GM21619 (cell line): ENCODE data around the gene LRRC52.

ENCODE experiments used
- ATAC-seq: cut with Tn5 transposase; IDR thresholded peaks from one replicate; pipeline ENCODE4 v1.9.1; 2021; ENCODE audit not compliant: unreplicated experiment

The LRRC52 gene, protein sequence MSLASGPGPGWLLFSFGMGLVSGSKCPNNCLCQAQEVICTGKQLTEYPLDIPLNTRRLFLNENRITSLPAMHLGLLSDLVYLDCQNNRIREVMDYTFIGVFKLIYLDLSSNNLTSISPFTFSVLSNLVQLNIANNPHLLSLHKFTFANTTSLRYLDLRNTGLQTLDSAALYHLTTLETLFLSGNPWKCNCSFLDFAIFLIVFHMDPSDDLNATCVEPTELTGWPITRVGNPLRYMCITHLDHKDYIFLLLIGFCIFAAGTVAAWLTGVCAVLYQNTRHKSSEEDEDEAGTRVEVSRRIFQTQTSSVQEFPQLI

DNA sequence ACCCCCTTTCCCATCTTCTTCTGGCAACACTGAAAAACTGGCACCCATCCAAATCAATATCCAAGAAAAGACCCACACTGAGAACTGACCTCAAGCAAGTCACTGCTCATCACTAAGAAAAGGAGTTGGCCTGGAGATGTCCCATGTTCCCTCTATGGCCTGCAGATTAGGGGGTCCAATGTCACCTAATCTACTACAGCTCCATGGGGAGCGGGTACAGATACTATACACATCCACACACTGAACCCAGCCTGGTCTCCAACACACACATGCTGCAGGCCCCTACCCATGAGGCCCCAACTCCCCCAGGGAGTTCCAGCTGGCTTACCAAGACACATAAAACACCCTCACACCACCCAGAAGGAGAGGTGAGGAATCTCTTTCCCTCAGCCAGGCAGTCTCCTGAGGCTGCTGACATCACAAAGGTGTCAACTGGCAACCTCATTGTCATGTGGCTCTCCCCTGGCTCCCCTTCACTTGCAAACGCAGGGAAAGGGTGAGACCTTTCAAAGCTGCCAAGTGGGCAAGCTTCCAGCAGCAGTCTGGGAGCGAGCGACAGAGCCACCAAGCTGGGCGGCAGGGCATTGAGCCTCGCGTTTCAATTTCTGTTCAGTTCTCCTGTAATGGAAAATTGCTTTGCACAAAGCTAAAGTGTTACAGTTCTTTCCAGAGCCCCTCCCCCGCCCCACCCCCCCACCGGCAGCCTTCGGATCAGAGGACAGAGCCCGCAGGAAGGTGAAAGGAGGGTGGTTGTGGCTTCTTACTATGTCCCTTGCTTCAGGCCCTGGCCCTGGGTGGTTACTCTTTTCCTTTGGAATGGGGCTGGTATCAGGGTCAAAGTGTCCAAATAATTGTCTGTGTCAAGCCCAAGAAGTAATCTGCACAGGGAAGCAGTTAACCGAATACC, at the start of gene LRRC52:
Gene LRRC52 (plus strand): TSS at position 469 of the 907 bp plus-strand sequence. CDS start 297 bp downstream, at position 766.
- no peak for ATAC-seq

DNA sequence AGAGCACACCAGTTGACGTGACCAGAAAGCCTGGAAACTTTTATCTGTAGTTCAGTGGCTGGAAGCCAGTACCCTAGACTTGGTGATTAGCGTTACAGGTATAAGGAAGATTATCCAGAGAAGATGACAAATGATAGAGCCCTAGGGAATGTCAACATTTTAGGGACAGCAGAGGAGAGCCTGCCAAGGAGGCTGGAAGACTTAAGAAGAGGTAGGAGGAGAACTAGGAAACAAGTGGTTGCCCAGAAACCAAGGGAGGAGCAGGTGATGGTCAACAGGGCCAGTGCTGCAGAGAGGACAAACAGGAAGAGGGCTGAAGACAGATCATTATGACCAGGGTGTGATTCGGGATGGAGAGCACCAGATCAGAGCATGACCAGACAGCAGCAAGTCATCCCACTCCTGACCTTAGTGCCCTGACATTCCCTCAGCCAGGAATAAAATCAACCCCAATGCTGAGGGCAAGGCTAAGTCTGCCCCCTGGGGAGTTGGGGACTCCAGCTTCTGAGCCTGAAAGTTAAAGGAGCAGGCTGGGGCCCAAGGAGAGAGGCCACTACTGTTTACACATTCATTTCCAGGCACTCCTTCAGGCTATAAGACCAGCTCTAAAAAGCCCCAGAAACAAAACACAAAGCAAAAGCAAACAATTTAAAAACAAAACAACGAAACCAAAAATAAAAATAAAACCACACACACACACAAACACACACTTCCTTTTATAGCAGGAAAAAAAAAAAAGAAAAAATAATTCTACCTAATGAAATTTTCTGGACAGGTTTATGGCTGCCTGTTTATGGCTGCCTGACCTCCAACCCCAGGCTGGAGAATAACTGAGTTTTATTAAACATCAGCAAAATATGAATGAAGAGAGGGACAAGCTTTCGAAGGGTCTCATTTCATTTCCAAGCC, 48.6 kb upstream of the LRRC52 start:
- no peak for ATAC-seq

GRCh38 chr1:165495858-165496205, 48.0 kb upstream of the LRRC52 start:
- no peak for ATAC-seq

GRCh38 chr1:165496501-165496900, 47.3 kb upstream of the LRRC52 start:
- ATAC-seq, result no peak

DNA sequence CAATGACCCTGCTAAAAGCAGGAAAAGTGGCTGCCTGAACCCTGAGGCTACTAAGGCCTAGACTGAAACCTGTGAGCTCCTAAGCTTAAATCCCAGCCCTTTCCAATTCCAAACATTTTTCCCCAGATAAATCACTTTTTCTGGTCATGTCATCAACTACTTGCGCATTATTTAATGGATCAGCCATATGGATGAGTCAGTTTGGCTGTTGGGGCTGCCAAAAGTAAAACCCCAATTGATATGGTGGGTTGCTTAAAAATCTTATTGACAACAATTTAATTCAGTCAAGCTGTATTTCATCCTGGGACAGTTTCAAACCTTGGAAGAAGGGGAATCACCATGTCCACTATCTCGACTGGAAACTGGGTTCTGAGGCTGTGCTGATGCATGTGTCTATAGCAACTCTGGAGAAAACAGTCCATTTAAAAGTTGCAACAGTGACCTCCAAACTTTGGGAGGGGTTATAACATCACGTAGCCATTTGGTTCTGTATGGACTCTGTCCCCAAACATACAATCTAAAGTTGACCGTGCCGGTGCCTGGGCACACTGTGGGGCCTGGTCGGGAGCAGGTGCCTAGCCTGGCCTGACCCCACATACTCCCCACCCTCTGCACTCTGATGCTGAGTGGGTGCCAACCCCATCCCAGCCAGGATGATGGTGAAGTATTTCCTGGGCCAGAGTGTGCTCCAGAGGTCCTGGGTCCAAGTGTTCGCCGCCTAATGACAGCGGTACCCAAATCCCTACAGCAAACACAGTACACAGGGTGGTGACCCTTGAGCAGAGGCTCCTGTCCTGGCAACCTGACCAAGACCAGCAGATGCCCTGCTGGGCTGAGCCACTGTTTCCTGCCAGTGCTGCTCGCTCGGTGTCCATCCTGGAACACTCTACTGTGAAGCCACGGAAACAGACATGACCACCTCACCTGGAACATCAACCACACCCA, 46.5 kb upstream of the LRRC52 start:
- no peak for ATAC-seq

DNA sequence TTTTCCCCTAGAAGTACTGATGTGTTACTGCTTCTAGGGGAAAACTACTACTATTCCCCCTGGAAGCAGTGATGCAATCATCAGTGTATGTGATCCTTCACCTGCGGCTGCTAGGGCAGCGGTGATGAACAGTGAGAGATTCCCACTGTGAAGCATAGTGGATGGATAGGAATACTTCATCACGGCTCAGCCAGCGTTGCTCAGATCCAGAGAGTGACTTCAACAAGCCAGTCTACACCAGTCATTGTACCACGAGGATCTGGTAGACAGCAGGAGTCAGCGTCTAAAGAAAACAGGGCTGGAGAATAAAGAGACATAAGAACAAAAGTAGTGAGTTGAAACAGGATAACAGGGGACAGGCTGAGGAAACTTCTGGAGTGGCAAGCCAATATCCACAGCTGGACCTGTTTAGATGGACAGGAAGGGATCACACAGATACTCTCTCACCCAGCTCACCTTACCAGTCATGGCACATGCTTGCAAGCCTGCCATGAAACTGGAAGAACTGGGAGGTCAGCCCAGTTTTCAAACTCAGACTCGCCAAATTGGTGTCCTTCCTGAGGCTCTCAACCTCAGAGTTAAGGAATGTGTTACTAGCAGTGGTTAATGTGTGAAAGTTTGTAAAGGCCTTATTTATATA, 42.4 kb upstream of the LRRC52 start:
- no peak for ATAC-seq

- ATAC-seq, result no peak
These were observed 41.8 kb upstream of the LRRC52 start for GRCh38 chr1:165501970-165502348.

DNA sequence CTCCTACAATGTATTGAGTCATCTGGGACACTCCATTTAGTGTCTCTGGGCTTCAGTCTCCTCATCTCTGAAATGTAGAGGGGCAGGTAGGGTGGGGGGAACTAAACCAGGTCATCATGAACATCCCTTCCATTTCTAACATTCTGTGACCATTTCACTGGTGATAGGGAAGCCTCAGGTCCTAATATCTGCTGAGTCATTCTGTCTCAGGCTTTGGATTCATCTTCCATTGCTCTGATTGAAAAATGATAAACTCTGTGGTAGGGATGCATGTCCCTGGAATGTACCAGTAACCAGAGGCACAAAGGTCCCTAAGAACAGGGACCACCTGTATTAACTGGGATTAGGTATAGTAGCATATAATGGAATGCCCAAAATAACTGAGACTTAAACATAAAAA, 36.2 kb upstream of the LRRC52 start:
- ATAC-seq, result no peak

DNA sequence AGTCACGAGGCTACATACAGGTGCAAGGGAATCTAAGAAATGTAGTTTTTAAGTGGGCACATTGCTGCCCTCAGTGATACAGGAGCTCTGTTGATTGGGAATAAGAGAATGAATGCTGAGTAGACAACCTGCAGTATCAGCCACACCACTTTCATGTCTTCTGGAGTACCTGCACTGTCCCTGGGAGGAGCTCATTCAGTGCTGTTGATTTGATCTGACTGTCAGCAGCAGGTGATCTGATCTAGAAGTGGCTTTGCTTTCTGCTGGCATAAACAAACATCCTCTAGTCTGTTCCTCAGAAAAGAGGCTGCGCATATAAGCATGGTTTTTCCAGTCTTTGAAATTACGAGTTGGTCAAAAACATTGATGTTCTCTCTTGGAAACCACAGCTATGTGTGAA, 35.5 kb upstream of the LRRC52 start:
- no peak for ATAC-seq

DNA sequence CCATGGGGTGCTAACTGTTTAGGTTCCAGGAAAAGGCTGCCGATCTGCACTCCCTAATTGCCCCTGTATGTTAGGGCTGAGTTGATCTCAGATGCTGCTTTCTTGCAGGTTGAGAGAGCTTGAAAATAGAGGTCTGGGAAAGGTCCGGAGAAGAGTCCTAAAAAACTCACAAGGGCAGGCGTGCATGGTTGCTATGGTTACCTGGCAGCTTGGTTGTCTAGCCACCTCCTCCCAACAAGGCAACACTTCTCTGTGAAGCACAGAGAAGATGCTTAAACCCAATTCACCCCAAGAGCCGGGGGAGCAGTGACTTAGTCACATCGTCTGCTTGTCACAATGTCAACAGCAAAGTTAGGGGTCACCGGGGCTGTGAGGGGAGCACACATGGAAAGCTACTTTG, 31.0 kb upstream of the LRRC52 start:
- ATAC-seq, result no peak

DNA sequence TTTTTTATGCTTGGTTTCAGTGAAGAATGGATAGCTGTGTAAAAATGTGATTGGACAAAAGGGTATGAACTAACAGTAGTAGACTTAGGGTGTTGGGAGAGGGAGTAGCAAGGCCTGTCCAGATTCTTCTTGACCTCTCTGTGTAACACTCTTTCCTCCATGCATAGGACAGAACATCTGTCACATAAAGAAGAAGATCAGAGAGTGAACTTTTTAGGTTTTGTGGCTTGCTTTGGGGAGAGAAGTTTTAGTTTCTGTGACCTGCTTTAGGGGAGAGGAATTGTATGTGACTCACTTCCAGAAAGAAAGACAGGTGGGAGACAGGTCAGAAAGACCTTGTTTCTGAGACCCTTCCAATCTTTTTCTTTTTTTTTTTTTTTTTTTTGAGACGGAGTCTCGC, 27.3 kb upstream of the LRRC52 start:
- no peak for ATAC-seq

GRCh38 chr1:165520646-165521045, 23.2 kb upstream of the LRRC52 start:
- no peak for ATAC-seq

DNA sequence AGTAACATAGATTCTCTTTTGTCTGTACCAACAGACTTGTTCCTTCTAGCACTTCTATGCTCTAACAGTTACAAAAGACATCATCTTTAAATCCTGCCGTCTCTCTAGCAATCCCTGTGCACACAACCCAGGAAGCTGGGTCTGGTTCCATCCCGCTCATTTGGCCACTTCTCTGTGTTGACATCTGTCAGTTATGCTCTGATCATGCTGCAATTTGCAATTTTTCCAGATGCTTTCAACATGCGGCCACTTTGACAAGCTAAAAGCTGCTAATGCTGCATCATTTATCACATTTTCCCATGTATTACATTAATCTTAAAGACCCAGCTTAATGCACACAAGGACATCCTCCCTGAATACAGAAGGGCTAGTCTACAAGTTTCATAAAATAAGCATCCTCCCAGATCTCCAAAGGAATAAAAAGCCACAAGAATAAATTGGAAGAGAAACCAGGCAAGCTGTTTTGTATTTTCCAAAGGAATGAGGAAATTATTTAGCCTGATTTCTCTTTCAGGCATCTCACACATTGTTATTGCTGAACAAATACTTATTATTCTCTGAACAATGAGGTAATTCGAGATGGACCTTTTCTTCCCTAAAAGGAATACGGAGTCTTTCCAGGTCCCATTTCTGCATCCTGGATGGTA, 19.0 kb upstream of the LRRC52 start:
- ATAC-seq, result no peak

DNA sequence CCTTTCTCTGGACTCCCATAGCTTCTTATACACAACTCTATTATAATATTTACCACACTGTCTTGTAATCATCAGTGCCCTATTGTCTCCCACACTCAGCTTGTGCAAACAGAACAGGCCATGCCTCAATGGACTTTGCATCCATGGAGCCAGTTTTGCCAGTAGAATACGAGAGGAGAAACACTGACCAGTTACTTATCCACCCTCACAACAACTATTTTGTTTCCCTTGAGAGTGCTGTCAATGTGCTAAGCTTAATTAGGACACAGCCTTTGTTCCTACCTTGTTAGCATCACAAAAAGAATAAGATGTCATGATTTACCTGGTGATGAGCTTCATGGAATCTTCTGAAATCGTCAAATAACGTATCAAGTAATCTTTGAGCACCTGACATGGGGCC, 18.1 kb upstream of the LRRC52 start:
- no peak for ATAC-seq

GRCh38 chr1:165527251-165528007, 16.4 kb upstream of the LRRC52 start:
- no peak for ATAC-seq

GRCh38 chr1:165531021-165531420, 12.8 kb upstream of the LRRC52 start:
- ATAC-seq, result no peak

DNA sequence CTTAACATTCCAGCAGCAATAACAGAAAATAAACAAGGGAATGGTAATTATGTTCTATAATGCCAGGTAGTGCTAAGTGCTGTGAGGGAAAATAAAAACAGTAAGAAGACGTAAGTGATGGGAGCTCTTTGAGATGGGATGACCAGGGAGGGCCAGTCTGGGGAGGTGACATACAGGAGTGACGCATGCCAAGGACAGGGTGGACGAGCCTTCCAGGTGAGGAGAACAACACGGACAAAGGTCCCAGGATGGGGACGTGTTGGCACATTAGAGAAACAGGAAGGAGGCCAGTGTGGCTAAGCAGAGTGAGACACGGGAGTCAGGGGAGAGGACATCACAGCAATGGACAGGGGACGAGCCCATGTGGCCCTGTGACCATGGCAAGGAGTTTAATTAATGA, 11.7 kb upstream of the LRRC52 start:
- no peak for ATAC-seq

- ATAC-seq, result no peak
These were observed 10.5 kb upstream of the LRRC52 start for GRCh38 chr1:165533254-165533653.

DNA sequence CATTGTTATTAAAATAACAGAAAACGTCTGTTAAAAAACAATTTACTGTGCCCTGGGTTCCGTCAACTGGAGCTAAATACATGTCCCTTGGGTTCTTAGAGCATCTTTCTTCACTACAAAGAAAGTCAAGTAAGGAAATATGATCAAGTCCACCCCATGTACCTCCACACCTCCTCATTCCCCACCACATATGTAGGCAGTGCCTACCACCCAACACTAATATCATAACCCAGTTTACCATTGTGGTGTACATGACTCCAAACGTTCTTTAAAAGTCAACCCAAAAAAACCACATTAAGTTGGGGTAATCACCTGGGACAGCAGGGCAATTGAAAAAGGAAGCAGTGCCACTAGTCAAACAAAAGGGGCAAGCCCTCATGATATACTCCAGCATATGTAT, 7.8 kb upstream of the LRRC52 start:
- ATAC-seq, result no peak
